Measurements from ENCODE around the gene HAPLN3. TPM values are rescaled to one million over a fixed set of nuclear protein-coding genes. Genes with fewer than 3 reads are reported as not detected.

Gene HAPLN3
- total RNA-seq, 2 experiments from 2014 or later, result 79.0 to 80.2 TPM

DNA sequence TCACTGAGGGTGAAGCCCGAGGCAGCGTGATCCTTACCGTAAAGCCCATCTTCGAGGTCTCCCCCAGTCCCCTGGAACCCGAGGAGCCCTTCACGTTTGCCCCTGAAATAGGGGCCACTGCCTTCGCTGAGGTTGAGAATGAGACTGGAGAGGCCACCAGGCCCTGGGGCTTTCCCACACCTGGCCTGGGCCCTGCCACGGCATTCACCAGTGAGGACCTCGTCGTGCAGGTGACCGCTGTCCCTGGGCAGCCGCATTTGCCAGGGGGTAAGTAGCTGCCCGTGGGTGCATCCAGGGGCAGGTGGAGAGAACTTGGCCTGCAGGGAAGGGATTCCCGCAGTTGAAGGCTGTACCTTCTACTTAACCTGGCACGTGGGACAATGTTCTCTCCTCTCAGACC is 49.7 kb downstream of the HAPLN3 start:
- ChIA-PET CTCF (no interaction called here), POLR2A (no interaction called here)
- intact Hi-C loops (cut with DNase I, micrococcal nuclease), result no loop called here
- no peak for TF ChIP-seq CTCF (IDR thresholded peaks at IDR 0.05)
- H3K27ac ChIP-seq (ENCODE audit: low read depth in 1 of 2, low read length in 2 of 2), result no peak overlapping the region
- no peak overlapping the region for H3K27ac Mint-ChIP-seq
- no peaks in the 10 kb centered on the region for H3K9me3 ChIP-seq (ENCODE audit: control insufficient read depth in 1 of 2, insufficient read depth in 1 of 2, low read length in 2 of 2)
- no peaks in the 10 kb centered on the region for H3K4me1 ChIP-seq (ENCODE audit: insufficient read depth, low read length)
- no peaks in the 10 kb centered on the region for H3K27me3 Mint-ChIP-seq
- H3K4me3 Mint-ChIP-seq, result no peak overlapping the region
- no peaks in the 10 kb centered on the region for H3K9me3 Mint-ChIP-seq
- ATAC-seq (ENCODE audit: poor library complexity) (no peak), DNase-seq (no peak)
- H3K4me1 Mint-ChIP-seq (ENCODE audit: low read depth), result no peaks in the 10 kb centered on the region
- no peaks in the 10 kb centered on the region for H3K36me3 Mint-ChIP-seq (ENCODE audit: low read depth)
- H3K36me3 ChIP-seq (ENCODE audit: insufficient read depth, low read length), result no peaks in the 10 kb centered on the region
- peaks cover 0 to 2% of the 10 kb centered on the region in 2 experiments for H3K27me3 ChIP-seq (ENCODE audit: control insufficient read depth in 1 of 2, insufficient read depth in 2 of 2, low read length in 2 of 2)
- no peak overlapping the region for H3K4me3 ChIP-seq (ENCODE audit: low read length)

DNA sequence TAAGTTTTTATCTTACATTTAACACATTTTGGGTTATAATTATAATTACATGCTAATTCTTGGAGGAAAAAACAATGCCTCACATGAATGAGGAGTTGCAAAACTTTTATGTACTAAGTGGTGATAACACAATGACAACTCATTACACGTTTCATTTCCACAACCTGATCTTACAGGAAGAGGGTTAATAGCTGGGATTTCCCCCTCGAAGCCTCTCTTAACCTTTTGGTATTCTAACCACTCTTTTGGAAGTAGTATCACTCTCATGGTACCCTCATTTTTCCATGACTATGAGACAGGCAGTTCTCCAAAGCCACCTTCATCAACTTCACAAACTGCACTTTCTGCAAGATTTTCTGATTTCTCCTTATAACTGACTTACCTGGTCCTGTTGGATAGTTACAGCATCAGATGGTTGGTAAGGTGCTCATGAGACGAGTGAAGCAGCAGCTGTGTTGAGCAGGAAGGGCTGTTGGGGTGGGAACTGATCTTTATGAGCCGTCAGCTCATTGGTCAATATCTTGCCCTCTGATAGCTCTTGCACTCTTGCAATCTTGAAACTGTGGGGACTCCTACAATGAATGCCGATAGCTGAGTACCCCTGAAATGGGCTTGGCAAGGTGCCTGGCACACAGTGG is 50.5 kb downstream of the HAPLN3 start:
- Histone ChIP-seq H3K4me3 (ENCODE audit: low read length) (no peak overlapping the region), H3K9me3 (ENCODE audit: control insufficient read depth in 1 of 2, insufficient read depth in 1 of 2, low read length in 2 of 2) (no peaks in the 10 kb centered on the region), H3K27ac (ENCODE audit: low read depth in 1 of 2, low read length in 2 of 2) (no peak overlapping the region), H3K27me3 (ENCODE audit: control insufficient read depth in 1 of 2, insufficient read depth in 2 of 2, low read length in 2 of 2) (peaks cover 0 to 2% of the 10 kb centered on the region in 2 experiments), H3K36me3 (ENCODE audit: insufficient read depth, low read length) (no peaks in the 10 kb centered on the region), H3K4me1 (ENCODE audit: insufficient read depth, low read length) (no peaks in the 10 kb centered on the region)
- CTCF ChIA-PET, result interaction anchor here (0.7 kb wide), 1 partner anchor 362 kb away, joined by 3 read pairs; no protein-coding TSS in a partner anchor
- no peak overlapping the region for H3K27ac Mint-ChIP-seq
- no peaks in the 10 kb centered on the region for H3K9me3 Mint-ChIP-seq
- POLR2A ChIA-PET, result no interaction called here
- H3K4me1 Mint-ChIP-seq (ENCODE audit: low read depth), result no peaks in the 10 kb centered on the region
- no peak for DNase-seq
- ATAC-seq (ENCODE audit: poor library complexity), result no peak
- H3K4me3 Mint-ChIP-seq, result no peak overlapping the region
- no peaks in the 10 kb centered on the region for H3K27me3 Mint-ChIP-seq
- TF ChIP-seq CTCF (IDR thresholded peaks at IDR 0.05), result no peak
- no peaks in the 10 kb centered on the region for H3K36me3 Mint-ChIP-seq (ENCODE audit: low read depth)
- intact Hi-C loops (cut with DNase I, micrococcal nuclease), result no loop called here

DNA sequence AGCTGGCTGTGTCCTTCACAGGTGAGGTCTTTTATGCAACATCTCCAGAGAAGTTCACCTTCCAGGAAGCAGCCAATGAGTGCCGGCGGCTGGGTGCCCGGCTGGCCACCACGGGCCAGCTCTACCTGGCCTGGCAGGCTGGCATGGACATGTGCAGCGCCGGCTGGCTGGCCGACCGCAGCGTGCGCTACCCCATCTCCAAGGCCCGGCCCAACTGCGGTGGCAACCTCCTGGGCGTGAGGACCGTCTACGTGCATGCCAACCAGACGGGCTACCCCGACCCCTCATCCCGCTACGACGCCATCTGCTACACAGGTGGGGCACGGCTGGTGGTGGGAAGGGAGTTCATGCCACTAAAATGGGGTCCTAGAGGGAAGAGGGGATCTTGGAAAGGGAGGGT is 52.0 kb downstream of the HAPLN3 start:
- intact Hi-C loops (cut with DNase I, micrococcal nuclease), result no loop called here
- Histone ChIP-seq H3K27me3 (ENCODE audit: control insufficient read depth in 1 of 2, insufficient read depth in 2 of 2, low read length in 2 of 2) (peaks cover 0 to 2% of the 10 kb centered on the region in 2 experiments), H3K36me3 (ENCODE audit: insufficient read depth, low read length) (no peaks in the 10 kb centered on the region), H3K27ac (ENCODE audit: low read depth in 1 of 2, low read length in 2 of 2) (no peak overlapping the region), H3K4me3 (ENCODE audit: low read length) (no peak overlapping the region), H3K9me3 (ENCODE audit: control insufficient read depth in 1 of 2, insufficient read depth in 1 of 2, low read length in 2 of 2) (no peaks in the 10 kb centered on the region), H3K4me1 (ENCODE audit: insufficient read depth, low read length) (no peaks in the 10 kb centered on the region)
- Mint-ChIP-seq H3K9me3 (no peaks in the 10 kb centered on the region), H3K27ac (no peak overlapping the region), H3K27me3 (peaks cover 5% of the 10 kb centered on the region), H3K36me3 (ENCODE audit: low read depth) (no peaks in the 10 kb centered on the region), H3K4me3 (no peak overlapping the region), H3K4me1 (ENCODE audit: low read depth) (no peaks in the 10 kb centered on the region)
- DNase-seq (no peak), ATAC-seq (ENCODE audit: poor library complexity) (no peak)
- TF ChIP-seq CTCF (IDR thresholded peaks at IDR 0.05), result no peak
- ChIA-PET POLR2A (no interaction called here), CTCF (no interaction called here)

Measured in CD4-positive, alpha-beta T cell (primary cell).